ENCODE results near the gene DCAF12L1.

The DCAF12L1 gene

GRCh38 chrX:126552313-126553022 lies at the start of gene DCAF12L1:
TSS of gene DCAF12L1 (minus strand) at chrX:126552814. CDS start at chrX:126552608, 206 bp downstream.
- H3K4me3 ChIP-seq (ENCODE audit: low read depth in 1 of 2, low read length in 2 of 2), result no peak within 1 kb of the TSS
- H3K36me3 ChIP-seq (ENCODE audit: insufficient read depth, low read length), result no peaks in the 10 kb centered on the region
- H3K9ac ChIP-seq (ENCODE audit: low read length), result no peak within 1 kb of the TSS
- no peaks in the 10 kb centered on the region for H3K27me3 ChIP-seq (ENCODE audit: control insufficient read depth in 1 of 2, insufficient read depth in 2 of 2, low read length in 2 of 2)
- no peaks in the 10 kb centered on the region for H3K9me3 ChIP-seq (ENCODE audit: low read length)
- H3K4me1 ChIP-seq (ENCODE audit: insufficient read depth, low read length), result no peaks in the 10 kb centered on the region
- no peak within 1 kb of the TSS for H3K27ac ChIP-seq (ENCODE audit: low read depth, low read length)

DNA sequence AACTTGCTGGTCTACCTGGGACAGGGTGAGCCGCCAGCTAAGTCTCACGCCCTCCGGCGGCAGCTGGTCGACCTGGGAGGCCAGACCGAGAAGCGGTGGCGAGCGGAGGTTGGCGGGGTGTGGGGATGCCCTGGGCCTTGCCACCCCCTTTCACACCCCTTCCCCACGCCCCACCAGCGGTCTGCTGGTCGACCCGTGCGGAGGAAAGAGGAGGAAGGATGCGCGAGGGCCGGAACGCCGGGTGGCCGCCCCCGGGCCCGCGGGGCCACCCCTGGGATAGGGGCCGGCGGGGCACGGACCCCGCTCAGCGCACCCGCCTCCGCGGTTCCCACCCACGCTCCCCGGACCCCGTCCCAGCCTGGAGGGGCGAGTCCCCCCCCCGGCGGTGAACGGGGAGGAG lies 28.3 kb upstream of the DCAF12L1 start:
- H3K4me1 ChIP-seq (ENCODE audit: insufficient read depth, low read length), result no peaks in the 10 kb centered on the region
- no peaks in the 10 kb centered on the region for H3K36me3 ChIP-seq (ENCODE audit: insufficient read depth, low read length)
- no peak overlapping the region for H3K27ac ChIP-seq (ENCODE audit: low read depth, low read length)
- H3K27me3 ChIP-seq (ENCODE audit: control insufficient read depth in 1 of 2, insufficient read depth in 2 of 2, low read length in 2 of 2), result no peaks in the 10 kb centered on the region
- H3K9me3 ChIP-seq (ENCODE audit: low read length), result no peaks in the 10 kb centered on the region
- H3K4me3 ChIP-seq (ENCODE audit: low read depth in 1 of 2, low read length in 2 of 2), result no peak overlapping the region
- H3K9ac ChIP-seq (ENCODE audit: low read length), result no peak overlapping the region

- no peak overlapping the region for H3K9ac ChIP-seq (ENCODE audit: low read length)
- H3K27me3 ChIP-seq (ENCODE audit: control insufficient read depth in 1 of 2, insufficient read depth in 2 of 2, low read length in 2 of 2), result no peaks in the 10 kb centered on the region
- no peak overlapping the region for H3K4me3 ChIP-seq (ENCODE audit: low read depth in 1 of 2, low read length in 2 of 2)
These were observed 23.3 kb upstream of the DCAF12L1 start for GRCh38 chrX:126575911-126576310.

GRCh38 chrX:126557151-126557550 lies 4.5 kb upstream of the DCAF12L1 start:
- Histone ChIP-seq H3K4me1 (ENCODE audit: insufficient read depth, low read length) (no peaks in the 10 kb centered on the region), H3K9ac (ENCODE audit: low read length) (no peak overlapping the region), H3K36me3 (ENCODE audit: insufficient read depth, low read length) (no peaks in the 10 kb centered on the region), H3K27me3 (ENCODE audit: control insufficient read depth in 1 of 2, insufficient read depth in 2 of 2, low read length in 2 of 2) (no peaks in the 10 kb centered on the region), H3K4me3 (ENCODE audit: low read depth in 1 of 2, low read length in 2 of 2) (no peak overlapping the region), H3K9me3 (ENCODE audit: low read length) (no peaks in the 10 kb centered on the region), H3K27ac (ENCODE audit: low read depth, low read length) (no peak overlapping the region)

More at GRCh38 chrX:126575911-126576310, 23.3 kb upstream of the DCAF12L1 start:
- Histone ChIP-seq H3K9me3 (ENCODE audit: low read length) (no peaks in the 10 kb centered on the region), H3K36me3 (ENCODE audit: insufficient read depth, low read length) (no peaks in the 10 kb centered on the region), H3K4me1 (ENCODE audit: insufficient read depth, low read length) (no peaks in the 10 kb centered on the region), H3K27ac (ENCODE audit: low read depth, low read length) (no peak overlapping the region)

DNA sequence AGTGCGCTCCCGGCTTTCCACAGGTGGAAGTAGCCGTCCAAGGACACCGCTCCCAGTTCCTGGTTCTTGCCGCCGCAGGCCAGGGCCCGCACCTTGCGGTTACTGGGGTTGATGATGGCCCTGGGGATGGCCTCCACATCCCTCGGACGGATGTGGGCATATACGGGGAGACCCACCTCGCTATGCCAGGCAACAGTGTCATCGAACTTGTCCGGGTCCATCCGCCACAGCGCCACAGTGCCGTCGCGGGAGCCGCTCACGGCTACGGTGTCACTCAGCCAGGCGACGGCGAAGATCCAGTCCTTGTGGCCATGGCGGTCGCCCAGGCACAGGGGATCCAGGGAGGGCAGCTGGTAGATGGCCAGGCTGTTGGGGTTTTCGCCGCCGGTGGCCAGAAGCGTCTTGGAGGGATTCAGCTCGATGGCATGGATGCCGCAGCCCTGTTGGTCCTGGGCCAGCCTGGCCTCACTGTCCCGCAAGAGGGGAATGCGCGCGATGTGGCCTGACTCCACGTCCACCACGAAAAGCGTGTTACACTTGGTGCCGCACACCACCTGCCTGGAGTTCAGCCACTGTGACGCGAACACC lies 795 bp downstream of the DCAF12L1 start:
- Histone ChIP-seq H3K27me3 (ENCODE audit: control insufficient read depth in 1 of 2, insufficient read depth in 2 of 2, low read length in 2 of 2) (no peaks in the 10 kb centered on the region), H3K4me1 (ENCODE audit: insufficient read depth, low read length) (no peaks in the 10 kb centered on the region), H3K36me3 (ENCODE audit: insufficient read depth, low read length) (no peaks in the 10 kb centered on the region), H3K4me3 (ENCODE audit: low read depth in 1 of 2, low read length in 2 of 2) (no peak overlapping the region), H3K9ac (ENCODE audit: low read length) (no peak overlapping the region), H3K27ac (ENCODE audit: low read depth, low read length) (no peak overlapping the region), H3K9me3 (ENCODE audit: low read length) (no peaks in the 10 kb centered on the region)

GRCh38 chrX:126551306-126551705 lies 1.3 kb downstream of the DCAF12L1 start:
- H3K27me3 ChIP-seq (ENCODE audit: control insufficient read depth in 1 of 2, insufficient read depth in 2 of 2, low read length in 2 of 2), result no peaks in the 10 kb centered on the region
- H3K4me1 ChIP-seq (ENCODE audit: insufficient read depth, low read length), result no peaks in the 10 kb centered on the region
- no peaks in the 10 kb centered on the region for H3K36me3 ChIP-seq (ENCODE audit: insufficient read depth, low read length)
- H3K27ac ChIP-seq (ENCODE audit: low read depth, low read length), result no peak overlapping the region
- H3K9ac ChIP-seq (ENCODE audit: low read length), result no peak overlapping the region
- no peaks in the 10 kb centered on the region for H3K9me3 ChIP-seq (ENCODE audit: low read length)
- H3K4me3 ChIP-seq (ENCODE audit: low read depth in 1 of 2, low read length in 2 of 2), result no peak overlapping the region

DNA sequence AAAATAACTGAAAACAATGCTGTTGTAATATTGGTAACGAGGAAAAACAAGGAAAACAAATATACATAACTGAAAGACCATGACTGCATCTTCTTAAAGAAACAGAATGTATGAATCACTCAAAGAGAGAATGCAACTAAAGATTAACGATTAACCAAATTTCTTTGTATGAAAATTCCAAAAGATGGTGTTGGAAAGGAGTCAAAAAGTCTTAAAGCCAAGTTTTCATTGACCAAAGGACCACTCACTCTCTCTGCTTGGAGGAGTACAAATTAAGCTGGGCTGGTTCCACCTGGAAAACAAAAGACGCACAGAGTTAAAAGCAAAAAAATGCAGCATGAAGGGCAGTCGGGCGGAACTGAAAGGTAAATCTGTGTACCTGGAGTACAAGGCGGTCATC lies 1.8 kb downstream of the DCAF12L1 start:
- H3K9me3 ChIP-seq (ENCODE audit: low read length), result no peaks in the 10 kb centered on the region
- H3K27me3 ChIP-seq (ENCODE audit: control insufficient read depth in 1 of 2, insufficient read depth in 2 of 2, low read length in 2 of 2), result no peaks in the 10 kb centered on the region
- H3K4me3 ChIP-seq (ENCODE audit: low read depth in 1 of 2, low read length in 2 of 2), result no peak overlapping the region
- no peak overlapping the region for H3K27ac ChIP-seq (ENCODE audit: low read depth, low read length)
- H3K36me3 ChIP-seq (ENCODE audit: insufficient read depth, low read length), result no peaks in the 10 kb centered on the region
- no peak overlapping the region for H3K9ac ChIP-seq (ENCODE audit: low read length)
- H3K4me1 ChIP-seq (ENCODE audit: insufficient read depth, low read length), result no peaks in the 10 kb centered on the region

DNA sequence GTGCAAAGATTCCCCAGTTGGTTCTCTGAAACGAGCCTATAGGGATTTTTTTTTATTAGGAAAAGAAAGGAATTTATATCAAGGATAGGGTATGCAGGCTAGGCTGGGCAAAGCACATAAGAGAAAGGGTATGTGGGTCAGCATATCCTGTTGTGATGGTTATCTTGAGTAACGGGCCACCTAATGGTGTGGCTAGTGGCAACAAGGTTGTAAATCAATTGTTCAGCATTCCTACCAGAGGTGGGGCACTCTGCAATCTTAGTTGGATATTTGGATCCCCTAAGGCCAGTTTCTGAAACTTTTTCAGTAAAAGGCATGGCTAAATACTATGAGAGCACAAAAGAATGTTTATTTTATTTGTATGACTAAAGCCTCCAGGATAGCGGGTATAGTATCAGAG lies 42.7 kb downstream of the DCAF12L1 start:
- no peak overlapping the region for H3K27ac ChIP-seq (ENCODE audit: low read depth, low read length)
- no peaks in the 10 kb centered on the region for H3K9me3 ChIP-seq (ENCODE audit: low read length)
- H3K36me3 ChIP-seq (ENCODE audit: insufficient read depth, low read length), result no peaks in the 10 kb centered on the region
- no peaks in the 10 kb centered on the region for H3K27me3 ChIP-seq (ENCODE audit: control insufficient read depth in 1 of 2, insufficient read depth in 2 of 2, low read length in 2 of 2)
- H3K4me1 ChIP-seq (ENCODE audit: insufficient read depth, low read length), result no peaks in the 10 kb centered on the region
- H3K4me3 ChIP-seq (ENCODE audit: low read depth in 1 of 2, low read length in 2 of 2), result no peak overlapping the region
- H3K9ac ChIP-seq (ENCODE audit: low read length), result no peak overlapping the region
